ENCODE results near the gene ATP2B2. TPM values are rescaled to one million over a fixed set of nuclear protein-coding genes. Genes with fewer than 3 reads are reported as not detected.
A peak's percentile ranks its signal among the peaks of the same experiment; 100 is the strongest.

Gene ATP2B2
- total and polyA plus RNA-seq, 9 of the 15 experiments (the other 6 are each of a cell fraction or from before 2014, with no cell fraction given): 0.06 TPM; not detected in 8

- BruUV-seq (replicated peaks): no TSS peak
- H3K4me1 ChIP-seq (replicated peaks in 1 of 2; ENCODE audit: control insufficient read depth in 2 of 2, insufficient read depth in 2 of 2, low read length in 2 of 2): peaks cover 0 to 9% of the 10 kb centered on the region in 2 experiments; a peak in 1 of 5 replicates
- in situ Hi-C loops (cut with MboI): no loop called here
- no peaks in the 10 kb centered on the region for H3K36me3 ChIP-seq (ENCODE audit: control insufficient read depth, insufficient read depth, low read length)
- no peak for ATAC-seq
- peaks cover 19% of the 10 kb centered on the region; the same call in 1 of the 2 replicates for H4K20me1 ChIP-seq (replicated peaks; ENCODE audit: control insufficient read depth, insufficient read depth, low read length)
- 0% methylated on average over 4 of the region's 4 CpGs for WGBS (ENCODE audit: insufficient coverage, low coverage, missing lambda C conversion rate)
- no peak overlapping the region for H2AFZ ChIP-seq (ENCODE audit: low read depth, low read length)
- peaks cover 5 to 26% of the 10 kb centered on the region in 2 experiments; a peak in 3 of 5 replicates for H3K27me3 ChIP-seq (ENCODE audit: control insufficient read depth in 2 of 2, insufficient read depth in 2 of 2, low read length in 2 of 2)
- no peaks in the 10 kb centered on the region for H3K9me1 ChIP-seq (ENCODE audit: control insufficient read depth, insufficient read depth, low read length)
- CTCF ChIA-PET (ENCODE audit: low intra/inter-chr PET ratio): no interaction called here
- H3K4me2 ChIP-seq (ENCODE audit: insufficient read depth, low read length): no peak overlapping the region
- H3K9ac ChIP-seq (ENCODE audit: insufficient read depth in 1 of 2, low read depth in 2 of 2, low read length in 2 of 2): no peak overlapping the region
- no peak overlapping the region for H3K27ac ChIP-seq (ENCODE audit: extremely low read depth, low read depth, low read length)
- no peak for DNase-seq (ENCODE audit: extremely low read depth in 1 of 4, low spot score in 3 of 4)
- no peaks in the 10 kb centered on the region for H3K79me2 ChIP-seq (ENCODE audit: control insufficient read depth, insufficient read depth, low read length)
- H3K4me3 ChIP-seq: no peak overlapping the region
- POLR2A ChIA-PET: interaction anchor here (0.7 kb wide), 1 partner anchor 33 kb away, joined by 3 read pairs; no protein-coding TSS in a partner anchor
- FAIRE-seq: no peak
- intact Hi-C loops (cut with micrococcal nuclease): no loop called here
- H3K9me3 ChIP-seq (replicated peaks; ENCODE audit: control insufficient read depth, insufficient read depth, low read depth, low read length): no peaks in the 10 kb centered on the region
- TF ChIP-seq HBP1 (CRISPR knock-in tag; IDR thresholded peaks at IDR 0.05): no peak
- TF ChIP-seq ZNF766 (CRISPR knock-in tag; conservative IDR thresholded peaks at IDR 0.05): no peak
- no peak for TF ChIP-seq HMGXB4 (CRISPR knock-in tag; IDR thresholded peaks at IDR 0.05)
- TF ChIP-seq ZBTB34 (CRISPR knock-in tag; IDR thresholded peaks at IDR 0.05): no peak
- no peak for TF ChIP-seq ZNF511 (CRISPR knock-in tag; IDR thresholded peaks at IDR 0.05)
- 0 out of 2 replicates have a peak, but pooled peaks have one; percentile 21 for TF ChIP-seq BCOR (IDR thresholded peaks at IDR 0.05)
- TF ChIP-seq TSHZ1 (CRISPR knock-in tag; IDR thresholded peaks at IDR 0.05): no peak
- no peak for TF ChIP-seq SMARCA4 (IDR thresholded peaks at IDR 0.05)
These were observed 12.2 kb downstream of the ATP2B2 start for GRCh38 chr3:10493202-10493589.
